ENCODE data around the gene ARHGEF38. TPM values are rescaled to one million over a fixed set of nuclear protein-coding genes. Genes with fewer than 3 reads are reported as not detected.

Gene ARHGEF38
- total RNA-seq, 1 donor from 2014 or later, result 0.46 TPM

DNA sequence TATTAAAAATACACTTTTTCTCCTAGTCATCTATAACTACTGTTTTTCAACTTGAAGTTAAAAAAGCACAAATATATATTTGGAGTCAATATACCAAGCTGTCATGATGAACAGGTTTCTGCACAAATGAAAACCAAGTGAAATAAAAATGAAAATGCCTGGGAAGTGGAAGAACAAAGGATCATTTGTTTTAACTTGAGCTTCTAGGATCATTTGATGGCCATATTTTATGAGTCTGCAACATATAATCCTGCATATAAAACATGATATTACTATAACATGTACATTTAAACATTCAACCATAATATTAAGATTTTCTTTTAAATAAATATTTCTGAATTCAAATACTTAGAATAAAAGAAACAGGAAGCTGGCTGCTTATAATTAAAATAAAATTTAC, 8.5 kb upstream of the ARHGEF38 start:
- no peak overlapping the region for H3K4me3 ChIP-seq (ENCODE audit: low read depth, low read length)
- TF ChIP-seq, protein P1, sequence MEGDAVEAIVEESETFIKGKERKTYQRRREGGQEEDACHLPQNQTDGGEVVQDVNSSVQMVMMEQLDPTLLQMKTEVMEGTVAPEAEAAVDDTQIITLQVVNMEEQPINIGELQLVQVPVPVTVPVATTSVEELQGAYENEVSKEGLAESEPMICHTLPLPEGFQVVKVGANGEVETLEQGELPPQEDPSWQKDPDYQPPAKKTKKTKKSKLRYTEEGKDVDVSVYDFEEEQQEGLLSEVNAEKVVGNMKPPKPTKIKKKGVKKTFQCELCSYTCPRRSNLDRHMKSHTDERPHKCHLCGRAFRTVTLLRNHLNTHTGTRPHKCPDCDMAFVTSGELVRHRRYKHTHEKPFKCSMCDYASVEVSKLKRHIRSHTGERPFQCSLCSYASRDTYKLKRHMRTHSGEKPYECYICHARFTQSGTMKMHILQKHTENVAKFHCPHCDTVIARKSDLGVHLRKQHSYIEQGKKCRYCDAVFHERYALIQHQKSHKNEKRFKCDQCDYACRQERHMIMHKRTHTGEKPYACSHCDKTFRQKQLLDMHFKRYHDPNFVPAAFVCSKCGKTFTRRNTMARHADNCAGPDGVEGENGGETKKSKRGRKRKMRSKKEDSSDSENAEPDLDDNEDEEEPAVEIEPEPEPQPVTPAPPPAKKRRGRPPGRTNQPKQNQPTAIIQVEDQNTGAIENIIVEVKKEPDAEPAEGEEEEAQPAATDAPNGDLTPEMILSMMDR (conservative IDR thresholded peaks at IDR 0.05; ENCODE audit: low read depth, low read length), result no peak
- DNase-seq (ENCODE audit: low read depth), result no peak

DNA sequence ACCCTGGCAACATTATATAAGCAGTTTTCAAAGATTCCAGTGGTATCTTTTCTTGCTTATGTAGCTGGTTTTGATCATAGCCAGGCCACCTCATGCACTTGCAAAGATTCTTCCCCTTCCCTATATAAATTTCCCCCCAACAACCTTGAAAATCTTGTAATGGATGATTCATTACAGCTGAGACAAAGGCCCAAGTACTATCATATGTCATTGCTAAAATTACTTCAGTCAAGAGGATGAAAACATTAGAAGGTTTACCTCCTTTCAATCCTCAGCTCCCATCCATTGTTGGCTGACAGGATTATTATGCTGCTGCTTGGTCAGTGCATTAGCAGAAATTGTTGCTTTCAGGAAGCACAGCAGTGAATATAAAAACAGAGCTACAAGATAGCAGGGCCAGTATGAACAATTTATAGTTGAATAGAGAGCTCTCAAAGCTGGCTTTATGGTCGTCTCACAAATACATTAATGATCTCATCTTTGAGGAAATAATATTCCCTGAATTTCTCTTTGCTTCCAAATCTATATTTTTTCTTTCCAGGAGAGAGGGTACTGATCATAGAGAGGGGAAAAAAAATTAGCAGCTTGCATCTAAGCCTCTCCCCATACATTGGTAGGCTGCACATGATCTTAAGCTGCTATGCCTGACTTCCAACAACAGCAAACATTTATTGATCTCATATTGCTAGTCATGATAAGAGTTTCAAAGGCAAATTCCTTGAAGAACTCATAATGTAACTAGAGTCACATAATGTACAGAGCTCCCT, 7.7 kb upstream of the ARHGEF38 start:
- no peak overlapping the region for H3K4me3 ChIP-seq (ENCODE audit: low read depth, low read length)
- no peak for DNase-seq (ENCODE audit: low read depth)
- TF ChIP-seq, protein P1 (conservative IDR thresholded peaks at IDR 0.05; ENCODE audit: low read depth, low read length), result no peak

DNA sequence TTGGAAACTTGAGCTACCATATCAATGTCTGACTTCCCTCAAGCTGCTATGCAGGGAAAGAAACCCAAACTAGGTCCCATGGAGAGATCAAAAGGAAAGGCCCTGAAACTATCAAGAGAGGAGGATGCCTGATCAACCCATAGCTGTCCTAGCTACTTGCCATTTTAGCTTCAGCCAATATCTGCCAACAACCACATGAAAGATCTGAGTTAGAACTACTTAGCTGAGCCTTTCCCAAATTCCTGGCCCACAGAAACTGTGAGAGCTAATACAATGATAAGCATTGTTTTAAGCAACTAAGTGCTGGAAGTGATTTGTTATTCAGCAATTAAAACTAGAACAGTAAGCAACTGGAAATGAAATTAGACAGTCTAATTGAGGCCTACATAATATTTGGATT, 6.3 kb upstream of the ARHGEF38 start:
- no peak for DNase-seq (ENCODE audit: low read depth)
- TF ChIP-seq, protein P1 (conservative IDR thresholded peaks at IDR 0.05; ENCODE audit: low read depth, low read length), result no peak
- H3K4me3 ChIP-seq (ENCODE audit: low read depth, low read length), result no peak overlapping the region

DNA sequence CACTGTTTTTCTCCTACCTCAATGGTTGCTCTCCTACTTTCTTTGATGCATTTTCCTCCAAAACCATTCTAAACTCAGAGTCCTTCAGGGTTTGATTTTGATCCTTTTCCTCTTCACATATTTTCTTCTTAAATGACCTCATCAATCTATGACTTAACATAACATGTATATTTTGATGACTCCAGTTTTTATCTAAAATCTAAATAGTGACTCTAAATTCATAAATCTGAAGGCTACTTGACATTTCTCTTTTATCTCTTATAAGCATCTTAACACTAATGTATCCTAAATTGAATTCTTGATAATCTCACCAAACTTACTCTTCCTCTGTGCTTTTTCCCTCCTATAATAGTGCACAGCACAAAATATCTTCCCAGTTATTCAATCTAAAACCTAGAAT, 4.7 kb upstream of the ARHGEF38 start:
- TF ChIP-seq, protein P1 (conservative IDR thresholded peaks at IDR 0.05; ENCODE audit: low read depth, low read length), result no peak
- no peak for DNase-seq (ENCODE audit: low read depth)

GRCh38 chr4:105548483-105548882, 3.9 kb upstream of the ARHGEF38 start:
- TF ChIP-seq, protein P1 (conservative IDR thresholded peaks at IDR 0.05; ENCODE audit: low read depth, low read length), result no peak
- DNase-seq (ENCODE audit: low read depth), result peak; percentile 73
- no peak overlapping the region for H3K4me3 ChIP-seq (ENCODE audit: low read depth, low read length)

More for the DNA sequence above, 4.7 kb upstream of the ARHGEF38 start:
- no peak overlapping the region for H3K4me3 ChIP-seq (ENCODE audit: low read depth, low read length)

- no peak overlapping the region for H3K4me3 ChIP-seq (ENCODE audit: low read depth, low read length)
- TF ChIP-seq, protein P1 (conservative IDR thresholded peaks at IDR 0.05; ENCODE audit: low read depth, low read length), result no peak
- DNase-seq (ENCODE audit: low read depth), result no peak
These were observed 1.8 kb upstream of the ARHGEF38 start for GRCh38 chr4:105550641-105551040.

GRCh38 chr4:105555409-105555808, 3.0 kb downstream of the ARHGEF38 start:
- DNase-seq (ENCODE audit: low read depth), result no peak
- TF ChIP-seq, protein P1 (conservative IDR thresholded peaks at IDR 0.05; ENCODE audit: low read depth, low read length), result no peak
- H3K4me3 ChIP-seq (ENCODE audit: low read depth, low read length), result peak overlapping the region; percentile 52
